Measurements from ENCODE around the gene DPP9. TPM values are rescaled to one million over a fixed set of nuclear protein-coding genes. Genes with fewer than 3 reads are reported as not detected.

DPP9 gene
- polyA plus RNA-seq, 4 donors: 37.1 to 59.5 (median 43.3) TPM

DNA sequence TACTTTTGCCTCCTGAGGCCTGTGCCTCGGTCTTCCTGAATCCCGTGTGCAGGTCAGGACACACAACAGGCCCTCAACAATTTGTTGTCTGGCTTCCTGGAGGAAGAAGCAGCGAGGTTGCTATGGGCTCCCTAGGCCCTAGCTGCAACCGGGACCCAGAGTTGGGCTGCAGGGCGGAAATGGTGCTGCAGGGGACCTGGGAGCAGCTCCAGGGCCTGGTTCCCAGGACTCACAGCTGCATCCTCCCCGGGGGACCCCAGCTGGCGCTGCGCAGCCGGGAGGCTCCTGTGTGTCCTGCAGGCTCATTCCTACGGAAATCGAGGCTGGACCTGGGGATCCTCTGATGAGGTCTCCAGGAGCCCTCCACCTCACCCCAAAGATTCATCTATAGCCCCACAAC, 85.3 kb downstream of the DPP9 start:
- Histone ChIP-seq H3K27ac (ENCODE audit: low read depth in 1 of 3, low read length in 2 of 3) (peak overlapping the region in 1 of 3 donors; percentile 85), H3K4me1 (ENCODE audit: control insufficient read depth in 3 of 3, insufficient read depth in 2 of 3, low read depth in 1 of 3, low read length in 2 of 3) (peaks cover 0 to 32% (median 0%) of the 10 kb centered on the region in 3 donors), H3K27me3 (ENCODE audit: control insufficient read depth in 3 of 3, insufficient read depth in 3 of 3, low read length in 3 of 3) (peaks cover 0 to 11% (median 0%) of the 10 kb centered on the region in 3 donors), H3K36me3 (ENCODE audit: control insufficient read depth in 3 of 3, insufficient read depth in 2 of 3, low read depth in 1 of 3, low read length in 3 of 3) (peaks cover 0 to 8% (median 0%) of the 10 kb centered on the region in 3 donors), H3K9me3 (ENCODE audit: control insufficient read depth in 2 of 2, insufficient read depth in 1 of 2, low read depth in 1 of 2, low read length in 1 of 2) (no peaks in the 10 kb centered on the region), H3K4me3 (ENCODE audit: low read depth in 1 of 3, low read length in 3 of 3) (no peak overlapping the region)
- FAIRE-seq (no peak), DNase-seq (no peak)
- WGBS, 3 donors: 74 to 90% (median 82%) methylated on average over 11 of the region's 11 CpGs

DNA sequence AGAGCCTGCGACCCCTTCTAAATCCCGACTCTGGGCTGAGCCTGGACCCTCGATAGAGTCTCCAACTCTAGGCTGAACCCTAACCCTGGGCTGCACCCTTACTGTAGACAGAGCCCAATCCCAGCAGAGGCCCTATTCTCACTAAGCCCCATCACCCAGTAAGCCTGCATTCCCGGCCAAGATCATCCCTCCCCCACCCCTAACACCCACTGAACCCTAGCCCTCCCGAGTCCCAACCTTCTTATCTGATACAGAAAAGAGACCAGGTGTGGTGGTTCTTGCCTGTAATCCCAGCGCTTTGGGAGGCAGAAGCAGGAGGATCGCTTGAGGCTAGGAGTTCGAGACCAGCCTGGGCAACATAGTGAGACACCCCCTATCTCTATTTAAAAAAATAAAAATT, 86.9 kb downstream of the DPP9 start:
- FAIRE-seq: no peak
- H3K36me3 ChIP-seq (ENCODE audit: control insufficient read depth in 3 of 3, insufficient read depth in 2 of 3, low read depth in 1 of 3, low read length in 3 of 3): no peaks in the 10 kb centered on the region
- no peaks in the 10 kb centered on the region for H3K9me3 ChIP-seq (ENCODE audit: control insufficient read depth in 2 of 2, insufficient read depth in 1 of 2, low read depth in 1 of 2, low read length in 1 of 2)
- no peak for DNase-seq
- peak overlapping the region in 1 of 3 donors; percentile 11 for H3K4me3 ChIP-seq (ENCODE audit: low read depth in 1 of 3, low read length in 3 of 3)
- H3K27ac ChIP-seq (ENCODE audit: low read depth in 1 of 3, low read length in 2 of 3): no peak overlapping the region
- H3K4me1 ChIP-seq (ENCODE audit: control insufficient read depth in 3 of 3, insufficient read depth in 2 of 3, low read depth in 1 of 3, low read length in 2 of 3): peaks cover 0 to 32% (median 0%) of the 10 kb centered on the region in 3 donors
- WGBS, 3 donors: 48 to 65% (median 49%) methylated on average over 8 of the region's 8 CpGs
- H3K27me3 ChIP-seq (ENCODE audit: control insufficient read depth in 3 of 3, insufficient read depth in 3 of 3, low read length in 3 of 3): peaks cover 0 to 11% (median 0%) of the 10 kb centered on the region in 3 donors

DNA sequence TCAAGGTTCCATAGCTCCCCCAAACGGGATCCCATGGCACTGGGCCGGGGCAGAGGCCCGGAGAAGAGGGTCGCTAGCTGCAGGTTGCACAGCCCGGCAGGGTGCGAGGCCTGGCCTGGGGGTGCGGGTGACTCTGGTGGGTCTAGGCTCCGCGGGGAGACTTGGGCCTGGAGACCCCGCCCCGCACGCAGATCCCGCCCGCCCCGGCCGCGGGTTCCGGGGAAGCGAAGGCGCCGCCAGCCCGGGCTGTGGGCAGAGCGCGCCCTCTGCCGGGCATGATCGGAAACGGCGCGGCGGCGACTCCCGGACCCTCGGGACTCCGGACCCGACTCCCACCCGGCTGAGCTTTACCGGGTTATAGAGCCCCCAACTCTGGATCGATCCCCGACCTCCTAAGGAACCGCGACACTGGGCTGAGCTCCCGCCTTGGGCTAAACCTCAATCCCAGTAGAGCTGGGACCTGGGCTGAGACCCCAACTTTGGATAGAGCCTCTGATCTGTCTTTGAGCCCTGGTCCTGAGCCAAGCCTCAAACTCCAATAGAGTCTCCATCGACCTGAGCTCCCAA, 87.4 kb downstream of the DPP9 start:
- FAIRE-seq (no peak), DNase-seq (peak; percentile 31 to 77)
- Histone ChIP-seq H3K9me3 (ENCODE audit: control insufficient read depth in 2 of 2, insufficient read depth in 1 of 2, low read depth in 1 of 2, low read length in 1 of 2) (no peaks in the 10 kb centered on the region), H3K27ac (ENCODE audit: low read depth in 1 of 3, low read length in 2 of 3) (no peak overlapping the region), H3K27me3 (ENCODE audit: control insufficient read depth in 3 of 3, insufficient read depth in 3 of 3, low read length in 3 of 3) (peaks cover 0 to 11% (median 0%) of the 10 kb centered on the region in 3 donors), H3K36me3 (ENCODE audit: control insufficient read depth in 3 of 3, insufficient read depth in 2 of 3, low read depth in 1 of 3, low read length in 3 of 3) (no peaks in the 10 kb centered on the region), H3K4me3 (ENCODE audit: low read depth in 1 of 3, low read length in 3 of 3) (peak overlapping the region; percentile 19 to 55 (median 45)), H3K4me1 (ENCODE audit: control insufficient read depth in 3 of 3, insufficient read depth in 2 of 3, low read depth in 1 of 3, low read length in 2 of 3) (peaks cover 0 to 30% (median 0%) of the 10 kb centered on the region in 3 donors)
- WGBS, 3 donors: 0 to 1% (median 1%) methylated on average over 35 to 43 of the region's 43 CpGs

DNA sequence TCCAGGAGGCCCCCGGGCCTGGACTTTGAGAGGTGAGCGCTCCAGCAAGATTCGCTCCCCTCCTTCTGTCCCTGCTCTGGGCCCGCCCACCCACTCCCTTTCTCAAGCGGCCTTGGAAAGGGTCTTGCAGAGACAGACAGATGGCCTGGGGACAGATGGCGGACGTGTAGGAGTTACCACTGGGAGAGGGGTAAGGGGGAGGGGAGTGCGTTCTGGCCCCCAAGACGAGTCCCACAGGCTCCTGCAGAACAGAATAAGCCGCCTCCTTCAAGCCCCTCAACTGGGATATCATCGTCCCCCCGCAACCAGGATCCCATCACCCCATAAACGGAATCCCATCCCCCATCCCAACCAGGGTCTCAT, 87.9 kb downstream of the DPP9 start:
- 19 to 38% (median 27%) methylated on average over 10 to 13 of the region's 13 CpGs for WGBS, 3 donors
- H3K4me3 ChIP-seq (ENCODE audit: low read depth in 1 of 3, low read length in 3 of 3): peak overlapping the region; percentile 19 to 55 (median 45)
- H3K36me3 ChIP-seq (ENCODE audit: control insufficient read depth in 3 of 3, insufficient read depth in 2 of 3, low read depth in 1 of 3, low read length in 3 of 3): no peaks in the 10 kb centered on the region
- peaks cover 0 to 11% (median 0%) of the 10 kb centered on the region in 3 donors for H3K27me3 ChIP-seq (ENCODE audit: control insufficient read depth in 3 of 3, insufficient read depth in 3 of 3, low read length in 3 of 3)
- DNase-seq (peak in 1 of 2 donors; percentile 36), FAIRE-seq (no peak)
- no peaks in the 10 kb centered on the region for H3K9me3 ChIP-seq (ENCODE audit: control insufficient read depth in 2 of 2, insufficient read depth in 1 of 2, low read depth in 1 of 2, low read length in 1 of 2)
- no peak overlapping the region for H3K27ac ChIP-seq (ENCODE audit: low read depth in 1 of 3, low read length in 2 of 3)
- peaks cover 0 to 25% (median 0%) of the 10 kb centered on the region in 3 donors for H3K4me1 ChIP-seq (ENCODE audit: control insufficient read depth in 3 of 3, insufficient read depth in 2 of 3, low read depth in 1 of 3, low read length in 2 of 3)

DNA sequence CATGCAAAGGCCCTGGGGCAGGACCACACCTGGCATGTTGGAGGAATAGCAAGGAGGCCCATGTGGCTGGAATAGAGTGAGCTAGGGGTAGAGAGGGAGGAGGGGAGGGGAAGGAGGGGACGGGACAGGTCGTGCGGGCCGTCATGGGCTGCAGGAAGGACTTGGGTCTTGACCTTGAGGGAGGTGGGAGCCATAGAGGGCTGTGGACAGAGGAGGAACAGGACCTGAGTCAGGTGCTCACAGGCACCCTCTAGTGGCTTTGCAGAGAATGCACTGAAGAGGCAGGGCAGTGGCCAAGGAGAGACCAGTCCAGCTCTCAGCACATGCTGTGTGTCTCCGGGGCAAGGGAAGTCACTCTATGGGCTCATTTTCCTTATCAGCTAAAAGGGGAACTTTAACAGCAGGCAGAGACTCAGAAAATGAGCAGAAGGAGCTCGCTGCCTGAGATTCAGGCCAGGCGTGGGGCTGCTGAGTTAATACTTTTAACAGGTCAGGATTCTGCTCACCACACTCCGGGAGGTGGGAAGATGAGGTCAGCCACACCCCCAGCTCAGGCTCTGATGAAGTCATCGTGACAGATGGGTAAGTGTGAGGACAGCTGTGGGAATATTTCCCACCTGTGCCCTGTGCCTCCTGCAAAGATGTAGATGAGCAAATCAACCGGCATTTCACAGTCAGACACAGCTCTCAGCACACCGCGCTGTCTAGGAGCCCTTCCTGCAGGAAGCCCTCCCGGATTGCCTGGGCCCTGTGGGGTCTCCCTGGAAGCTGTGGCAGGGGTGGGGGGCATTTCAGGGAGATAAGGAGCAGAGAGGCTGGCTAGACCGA, 90.3 kb downstream of the DPP9 start:
- no peak overlapping the region for H3K4me3 ChIP-seq (ENCODE audit: low read depth in 1 of 3, low read length in 3 of 3)
- 29 to 42% (median 34%) methylated on average over 14 of the region's 14 CpGs for WGBS, 3 donors
- H3K27me3 ChIP-seq (ENCODE audit: control insufficient read depth in 3 of 3, insufficient read depth in 3 of 3, low read length in 3 of 3): peaks cover 0 to 11% (median 0%) of the 10 kb centered on the region in 3 donors
- FAIRE-seq (no peak), DNase-seq (peak; percentile 56 to 61)
- H3K4me1 ChIP-seq (ENCODE audit: control insufficient read depth in 3 of 3, insufficient read depth in 2 of 3, low read depth in 1 of 3, low read length in 2 of 3): peaks cover 0 to 10% (median 0%) of the 10 kb centered on the region in 3 donors
- H3K9me3 ChIP-seq (ENCODE audit: control insufficient read depth in 2 of 2, insufficient read depth in 1 of 2, low read depth in 1 of 2, low read length in 1 of 2): no peaks in the 10 kb centered on the region
- H3K27ac ChIP-seq (ENCODE audit: low read depth in 1 of 3, low read length in 2 of 3): peak overlapping the region in 1 of 3 donors; percentile 5
- no peaks in the 10 kb centered on the region for H3K36me3 ChIP-seq (ENCODE audit: control insufficient read depth in 3 of 3, insufficient read depth in 2 of 3, low read depth in 1 of 3, low read length in 3 of 3)

Other genes starting within 250 kb of the DPP9 start
- 10 to 100 TPM in 1 of 4 donors, 1 to 10 TPM in 1, under 1 TPM in 2; 0.50 to 16.9 (median 1.1) TPM for gene PLIN4, start 205.4 kb downstream of the DPP9 start, polyA plus RNA-seq
- gene PLIN5, start 188.6 kb downstream of the DPP9 start, polyA plus RNA-seq: 1 to 10 TPM in 3 of 4 donors, under 1 TPM in 1; 0.27 to 4.5 (median 1.9) TPM
- gene LRG1, start 183.8 kb downstream of the DPP9 start, polyA plus RNA-seq: 1 to 10 TPM in 2 of 4 donors, under 1 TPM in 2; 0.67 to 9.8 (median 2.6) TPM
- gene SEMA6B, start 164.2 kb downstream of the DPP9 start, polyA plus RNA-seq: 1 to 10 TPM in 3 of 4 donors, under 1 TPM in 1; 0.22 to 6.0 (median 2.0) TPM
- gene TNFAIP8L1, start 84.3 kb downstream of the DPP9 start, polyA plus RNA-seq: 10 to 100 TPM in 3 of 4 donors, 1 to 10 TPM in 1; 8.9 to 24.6 (median 16.0) TPM
- gene MYDGF, start 53.5 kb downstream of the DPP9 start, polyA plus RNA-seq: 100 to 1,000 TPM in 2 of 4 donors, 10 to 100 TPM in 2; 45.8 to 220 (median 96.1) TPM
- 1 to 10 TPM; 1.6 to 6.0 (median 3.2) TPM for gene FEM1A, start 67.9 kb upstream of the DPP9 start, polyA plus RNA-seq
- gene TICAM1, start 107.9 kb upstream of the DPP9 start, polyA plus RNA-seq: 10 to 100 TPM; 14.3 to 38.0 (median 20.6) TPM
- gene PLIN3, start 143.8 kb upstream of the DPP9 start, polyA plus RNA-seq: 100 to 1,000 TPM in 3 of 4 donors, 10 to 100 TPM in 1; 77.3 to 190 (median 145) TPM
- under 1 TPM in 2 of 4 donors, not detected in 2; 0.10 to 0.12 TPM for gene ARRDC5, start 179.1 kb upstream of the DPP9 start, polyA plus RNA-seq
- 10 to 100 TPM in 2 of 4 donors, 1 to 10 TPM in 1, under 1 TPM in 1; 0.67 to 18.5 (median 6.0) TPM for gene UHRF1, start 185.7 kb upstream of the DPP9 start, polyA plus RNA-seq
- gene KDM4B, start 245.3 kb upstream of the DPP9 start, polyA plus RNA-seq: 10 to 100 TPM in 2 of 4 donors, 1 to 10 TPM in 2; 8.1 to 12.0 (median 10.6) TPM